Stimulated activated CD4-positive, alpha-beta T cell treated with anti-CD3 and anti-CD28 coated beads, TNF-alpha, amount 100 ng/mL, for 24 hours (primary cell): ENCODE results near the gene CLDN3.
"Not testable (repeated sequence)": the region's sequence is repeated elsewhere in the genome, so short reads cannot be mapped to it uniquely, and the experiment has no call there.

Source experiments
- DNase-seq, 3 experiments: peaks; one replicate each; pipeline ENCODE4 v3.0.0-alpha.2; 2020; ENCODE audit warnings: low read depth in 3 of 3

CLDN3 gene

DNA sequence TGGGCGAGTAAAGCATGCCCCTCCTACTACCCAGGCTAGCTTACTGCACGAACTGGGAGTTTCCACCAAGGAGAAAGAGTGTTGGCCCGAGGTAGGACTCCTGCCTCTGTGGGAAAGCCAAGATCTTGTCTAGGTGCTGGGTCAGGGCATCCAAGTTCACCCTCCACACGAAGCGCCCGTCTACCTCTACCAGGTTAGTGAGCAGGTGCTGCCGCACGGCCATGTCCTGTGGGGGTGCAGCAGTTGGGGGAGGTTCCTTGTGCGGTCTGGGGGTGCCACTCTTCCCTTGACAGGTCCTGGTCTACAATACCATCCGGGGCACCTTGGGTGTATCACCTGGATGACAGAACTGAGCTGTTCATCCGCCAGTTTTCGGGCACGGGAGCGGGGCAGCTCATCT lies 33.2 kb downstream of the CLDN3 start:
- DNase-seq, result no peak

DNA sequence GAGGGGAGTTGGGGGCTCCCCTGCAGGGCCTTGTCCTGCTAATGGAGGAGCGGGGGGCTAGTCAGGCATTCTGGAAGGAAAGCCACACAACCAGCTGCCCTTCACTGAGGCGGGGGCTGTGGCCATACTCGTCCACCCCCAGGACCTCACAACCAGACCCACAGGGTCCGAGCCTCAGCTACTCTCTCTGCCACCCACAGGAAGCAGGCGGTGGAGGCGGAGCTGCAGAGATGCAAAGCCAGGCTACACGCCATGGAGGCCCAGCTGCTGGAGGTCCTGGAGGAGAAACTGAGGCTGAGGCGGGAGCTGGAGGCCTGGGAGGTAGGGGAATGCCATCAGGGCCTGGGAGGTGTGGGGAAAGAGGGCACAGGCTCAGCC lies 34.6 kb downstream of the CLDN3 start:
- no peak for DNase-seq

DNA sequence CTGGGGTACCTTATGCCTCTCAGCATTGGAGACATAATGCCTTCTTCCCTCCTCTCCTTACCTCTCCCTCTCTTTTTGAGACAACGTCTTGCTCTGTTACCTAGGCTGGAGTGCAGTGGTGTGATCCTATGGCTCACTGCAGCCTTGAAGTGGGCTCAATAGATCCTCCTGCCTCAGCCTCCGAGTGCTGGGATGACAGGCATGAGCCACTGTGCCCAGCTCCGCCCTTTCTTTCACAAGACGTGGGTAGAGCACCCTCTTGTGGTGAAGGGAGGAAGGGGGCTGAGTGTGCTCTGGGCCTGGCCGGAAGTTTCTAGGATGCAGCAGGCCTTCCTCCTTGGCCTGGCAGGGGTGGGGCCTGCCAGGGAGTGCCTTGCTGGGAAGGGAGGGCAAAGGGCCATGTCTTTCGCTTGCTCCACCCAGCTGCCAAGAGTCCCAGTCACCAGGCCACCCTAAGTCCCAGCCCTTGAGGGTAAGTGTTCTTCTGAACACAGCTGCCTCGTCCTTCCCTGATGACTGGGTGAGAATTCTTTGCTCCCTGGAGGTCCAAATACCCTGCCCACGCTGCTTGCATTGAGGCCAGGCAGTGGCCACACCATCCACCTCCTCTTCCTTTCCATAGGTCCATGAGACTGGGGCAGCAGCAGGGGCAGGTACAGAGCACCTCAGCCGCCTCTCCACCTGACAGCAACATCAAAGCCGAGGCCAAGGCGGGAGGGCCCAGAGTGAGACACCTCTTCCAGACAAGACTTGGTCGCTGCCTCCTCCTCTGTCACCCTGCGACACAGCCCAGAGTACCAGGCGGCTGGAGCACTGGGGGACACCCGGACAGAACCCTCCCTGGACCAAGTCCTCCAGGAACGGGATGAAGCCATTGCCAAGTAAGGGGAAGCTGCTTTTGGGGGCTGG lies 35.2 kb downstream of the CLDN3 start:
- DNase-seq, result peak; percentile 65 to 79 (median 79)

DNA sequence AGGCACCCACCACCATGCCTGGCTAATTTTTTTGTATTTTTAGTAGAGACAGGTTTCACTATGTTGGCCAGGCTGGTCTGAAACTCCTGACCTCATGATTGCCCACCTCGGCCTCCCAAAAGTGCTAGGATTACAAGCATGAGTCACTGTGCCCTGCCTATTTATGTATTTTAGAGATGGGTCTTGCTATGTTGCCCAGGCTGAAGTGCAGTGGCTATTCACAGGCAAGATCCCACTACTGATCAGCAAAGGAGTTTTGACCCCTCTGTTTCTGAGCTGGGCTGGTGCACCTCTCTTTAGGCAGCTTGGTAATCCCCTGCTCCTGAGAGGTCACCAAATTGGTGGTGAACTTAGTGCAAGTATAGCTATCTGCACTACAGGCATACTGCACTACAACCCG lies 37.7 kb downstream of the CLDN3 start:
- no peak for DNase-seq

DNA sequence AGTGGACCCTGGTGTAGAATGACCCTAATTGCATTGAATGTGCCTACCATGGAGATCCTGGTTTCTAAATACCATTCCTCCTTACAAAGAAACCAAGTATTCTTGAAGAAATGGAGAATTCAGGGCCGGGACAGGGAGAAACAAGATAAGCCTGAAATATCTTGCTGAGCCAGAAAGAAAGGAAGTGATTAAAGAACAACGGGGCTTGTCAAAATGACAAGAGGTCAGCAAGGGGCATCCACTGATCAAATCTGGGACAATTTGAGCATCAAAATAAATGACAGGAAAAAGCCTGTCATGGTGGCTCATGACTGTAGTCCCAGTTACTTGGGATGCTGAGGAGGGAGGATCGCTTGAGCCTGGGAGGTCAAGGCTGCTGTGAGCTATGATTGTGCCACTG lies 39.6 kb downstream of the CLDN3 start:
- DNase-seq, result no peak

DNA sequence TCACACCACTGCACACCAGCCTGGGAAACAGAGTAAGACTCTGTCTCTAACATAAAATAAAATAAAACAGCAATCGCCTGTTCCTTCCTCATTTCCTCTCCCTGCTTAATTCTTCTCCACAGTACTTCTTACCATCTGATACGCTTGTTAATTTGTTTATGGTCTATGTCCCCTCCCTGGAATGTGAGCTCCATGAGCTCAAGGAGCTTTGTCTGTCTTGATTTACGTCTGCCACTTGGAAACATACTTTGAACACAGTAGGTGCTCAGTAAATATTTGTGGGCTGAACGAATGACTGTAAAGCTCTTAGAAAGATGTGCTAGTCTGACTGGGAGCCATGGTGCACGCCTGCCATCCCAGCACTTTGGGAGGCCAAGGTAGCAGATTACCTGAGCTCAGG lies 41.5 kb downstream of the CLDN3 start:
- DNase-seq, result no peak

DNA sequence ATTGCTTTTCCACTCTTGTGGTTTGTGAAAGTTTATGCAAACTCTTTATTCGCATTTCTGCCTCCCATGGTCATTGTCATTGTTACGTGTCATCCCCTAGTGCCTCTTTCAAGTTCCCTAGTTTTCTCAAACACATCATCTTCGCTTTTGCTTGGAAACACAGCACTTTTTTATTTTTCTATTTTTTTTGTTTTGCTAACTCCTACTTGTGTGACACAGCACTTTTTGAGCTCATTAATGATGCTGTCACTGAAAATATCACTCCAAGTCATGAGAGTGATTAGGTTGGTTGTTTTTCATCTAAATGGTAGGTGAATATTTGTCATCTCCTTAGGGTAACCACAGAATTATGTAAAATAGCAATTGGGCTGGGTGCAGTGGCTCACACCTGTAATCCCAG lies 42.1 kb downstream of the CLDN3 start:
- no peak for DNase-seq

DNA sequence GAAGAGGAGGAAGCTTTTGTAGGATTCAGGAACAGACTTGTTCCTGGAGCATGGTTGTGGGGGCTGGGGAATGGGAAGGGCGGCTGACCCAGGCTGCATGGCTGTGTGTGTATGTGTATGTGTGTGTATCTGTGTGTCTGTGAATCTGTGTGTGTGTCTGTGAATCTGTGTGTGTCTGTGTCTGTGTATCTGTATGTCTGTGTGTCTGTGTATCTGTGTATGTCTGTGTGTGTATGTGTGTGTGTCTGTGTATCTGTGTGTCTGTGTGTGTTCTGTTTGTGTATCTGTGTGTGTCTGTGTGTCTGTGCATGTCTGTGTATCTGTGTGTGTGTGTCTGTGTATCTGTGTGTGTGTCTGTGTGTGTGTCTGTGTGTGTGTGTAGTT lies 44.0 kb downstream of the CLDN3 start:
- no peak for DNase-seq

DNA sequence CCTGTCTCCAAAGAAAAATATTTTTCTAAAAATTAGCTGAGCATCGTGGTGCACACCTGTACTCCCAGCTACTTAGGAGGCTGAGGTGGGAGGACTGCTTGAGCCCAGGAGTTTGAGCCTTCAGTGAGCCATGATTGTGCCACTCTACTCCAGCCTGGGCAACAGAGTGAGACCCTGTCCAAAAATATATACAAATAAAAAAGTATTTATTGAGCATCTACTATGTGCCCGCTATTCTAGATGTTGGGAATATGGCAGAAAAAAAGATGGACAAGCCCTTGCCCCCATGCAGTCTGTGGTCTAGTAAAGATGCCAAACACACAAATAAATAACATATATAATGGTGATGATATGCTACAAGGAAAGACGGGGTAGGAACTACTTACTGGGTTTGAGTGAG lies 46.3 kb downstream of the CLDN3 start:
- DNase-seq, result no peak

DNA sequence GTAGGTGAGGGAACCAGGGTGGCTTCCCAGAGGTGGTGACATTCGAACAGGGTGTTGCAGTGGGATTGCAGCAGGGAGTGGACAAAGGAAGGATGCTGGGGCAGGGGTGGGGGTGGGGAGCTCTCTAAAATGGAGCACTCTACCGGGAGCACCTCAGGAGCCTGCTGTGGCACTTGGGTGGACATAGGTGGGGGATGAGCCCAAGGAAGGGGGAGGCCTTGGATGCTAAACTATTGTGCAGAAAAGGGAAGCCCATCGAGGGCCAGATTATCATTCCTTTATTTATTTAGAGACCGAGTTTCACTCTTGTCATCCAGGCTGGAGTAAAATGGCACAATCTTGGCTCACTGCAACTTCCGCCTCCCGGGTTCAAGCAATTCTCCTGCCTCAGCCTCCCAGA lies 47.3 kb downstream of the CLDN3 start:
- no peak for DNase-seq

DNA sequence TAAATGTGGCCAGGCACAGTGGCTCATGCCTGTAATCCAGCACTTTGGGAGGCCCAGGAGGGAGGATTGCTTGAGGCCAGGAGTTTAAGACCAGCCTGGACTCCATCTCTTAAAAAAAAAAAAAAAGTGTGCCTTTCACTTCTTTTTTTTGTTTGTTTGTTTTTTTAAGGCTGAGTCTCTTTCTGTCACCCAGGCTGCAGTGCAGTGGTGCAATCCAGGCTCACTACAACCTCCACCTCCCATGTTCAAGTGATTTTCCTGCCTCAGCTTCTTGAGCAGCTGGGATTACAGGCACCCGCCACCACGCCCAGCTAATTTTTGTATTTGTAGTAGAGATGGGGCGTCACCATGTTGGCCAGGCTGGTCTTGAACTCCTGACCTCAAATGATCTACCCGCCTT lies 47.9 kb downstream of the CLDN3 start:
- not testable (repeated sequence) for DNase-seq

DNA sequence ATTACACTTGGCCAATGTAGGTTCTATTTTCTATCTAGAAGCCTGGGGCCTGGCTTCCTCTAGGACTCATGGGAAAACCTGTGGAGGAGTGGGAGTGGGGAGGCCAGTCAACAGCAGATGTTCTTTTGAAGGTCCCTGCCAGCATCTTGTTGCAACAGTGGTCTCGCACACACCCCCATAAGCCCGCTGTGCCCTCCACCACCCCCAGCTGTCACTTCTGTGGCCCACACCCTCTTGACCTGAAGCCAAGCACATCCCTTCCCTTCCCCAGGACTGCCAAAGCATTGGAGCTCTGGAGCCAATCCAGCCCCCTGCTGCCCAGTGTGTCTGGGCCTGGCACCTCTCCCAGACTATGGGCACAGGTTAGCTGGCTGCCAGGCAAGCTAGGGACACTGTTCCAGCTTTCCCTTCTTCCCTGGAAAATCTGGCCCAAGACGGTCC lies 48.7 kb downstream of the CLDN3 start:
- DNase-seq, result no peak

DNA sequence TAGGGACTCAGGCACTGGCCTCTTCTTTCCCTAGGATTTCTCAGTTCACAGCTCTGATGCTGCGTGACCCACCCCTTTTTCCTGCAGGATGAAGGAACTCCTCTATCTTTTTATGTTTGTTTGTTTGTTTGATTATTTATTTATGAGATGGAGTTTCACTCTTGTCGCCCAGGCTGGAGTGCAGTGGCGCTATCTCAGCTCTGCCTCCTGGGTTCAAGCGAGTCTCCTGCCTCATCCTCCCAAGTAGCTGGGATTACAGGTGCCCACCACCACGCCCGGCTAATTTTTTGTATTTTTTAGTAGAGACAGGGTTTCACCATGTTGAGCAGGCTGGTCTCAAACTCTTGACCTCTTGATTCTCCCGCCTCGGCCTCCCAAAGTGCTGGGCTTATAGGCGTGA lies 49.6 kb downstream of the CLDN3 start:
- not testable (repeated sequence) for DNase-seq

DNA sequence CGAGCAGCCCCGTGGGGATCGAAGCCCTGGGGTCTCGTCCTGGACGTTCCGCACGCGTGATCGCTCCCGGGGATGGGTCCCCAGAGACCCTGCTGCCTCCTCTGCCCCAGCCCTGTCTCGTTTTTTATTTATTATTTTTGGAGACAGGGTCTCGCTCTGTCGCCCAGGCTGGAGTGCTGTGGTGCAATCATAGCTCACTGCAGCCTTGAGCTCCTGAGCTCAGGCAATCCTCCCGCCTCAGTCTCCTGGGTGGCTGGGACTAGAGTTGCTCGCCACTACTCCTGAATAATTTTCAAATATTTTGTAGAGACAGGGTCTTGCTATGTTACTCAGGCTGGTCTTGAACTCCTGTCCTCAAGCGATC lies 50.3 kb downstream of the CLDN3 start:
- DNase-seq, result no peak
